Progenitor cell of endocrine pancreas (in vitro differentiated cells): Measurements from ENCODE around the gene SPTBN1. TPM values are rescaled to one million over a fixed set of nuclear protein-coding genes. Genes with fewer than 3 reads are reported as not detected.
A peak's percentile ranks its signal among the peaks of the same experiment; 100 is the strongest.

Experiments
- DNase-seq: peaks from one replicate; pipeline ENCODE4 v3.0.0; 2021; ENCODE audit warnings: low spot score; ENCODE audit not compliant: unreplicated experiment
- H3K27ac Mint-ChIP-seq: 2 replicates; pipeline ENCODE4 v1.8.0; 2021; ENCODE audit warnings: mild to moderate bottlenecking, moderate library complexity, mixed read lengths
- H3K27me3 Mint-ChIP-seq: 2 replicates; pipeline ENCODE4 v1.8.0; 2021; ENCODE audit warnings: mixed read lengths
- H3K36me3 Mint-ChIP-seq: 2 replicates; pipeline ENCODE4 v1.8.0; 2022; ENCODE audit warnings: mixed read lengths; ENCODE audit not compliant: insufficient read depth
- H3K4me1 Mint-ChIP-seq: 2 replicates; pipeline ENCODE4 v1.8.0; 2021; ENCODE audit warnings: low read depth, mixed read lengths
- H3K4me3 Mint-ChIP-seq: 2 replicates; pipeline ENCODE4 v1.8.0; 2021; ENCODE audit warnings: low read depth, mild to moderate bottlenecking, moderate library complexity, mixed read lengths
- H3K9me3 Mint-ChIP-seq: 2 replicates; pipeline ENCODE4 v1.8.0; 2021; ENCODE audit warnings: low read depth, mixed read lengths
- total RNA-seq: library from RNA; stranded (reverse); gene quantifications from 2 replicates; pipeline ENCODE4 v1.2.1, GENCODE V29; 2021
- TF ChIP-seq, protein P1 (sequence below): fragments of 200-600 bp; sonication (generic); IDR thresholded peaks from one replicate; pipeline ENCODE4 v1.5.0; 2021; ENCODE audit warnings: antibody characterized with exemption, mild to moderate bottlenecking; ENCODE audit not compliant: unreplicated experiment

Gene SPTBN1
- total RNA-seq, 1 donor from 2014 or later: 287 TPM

DNA sequence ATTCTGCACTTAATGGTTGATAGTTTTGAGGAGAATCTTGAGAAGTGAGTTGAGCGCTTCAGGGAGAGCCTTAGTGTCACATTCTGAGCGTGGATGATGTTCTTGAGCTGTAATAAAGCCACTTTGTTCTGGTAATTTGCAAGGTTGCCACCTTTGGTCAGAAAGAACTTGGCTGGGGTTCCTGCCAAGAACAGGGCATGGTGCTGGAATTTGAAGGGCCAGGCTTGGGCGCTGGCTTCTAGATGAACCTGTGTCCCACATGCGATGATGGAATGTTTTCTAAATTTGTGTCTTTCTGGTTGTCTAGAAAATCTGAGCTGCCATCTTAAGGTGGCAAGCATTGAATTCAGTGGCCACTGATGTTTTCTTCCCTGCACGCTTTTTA is 143.2 kb downstream of the SPTBN1 start:
- peaks cover 80% of the 10 kb centered on the region for H3K4me1 Mint-ChIP-seq
- DNase-seq: no peak
- H3K27ac Mint-ChIP-seq: peak overlapping the region; percentile 91
- no peak overlapping the region for H3K4me3 Mint-ChIP-seq
- no peaks in the 10 kb centered on the region for H3K9me3 Mint-ChIP-seq
- TF ChIP-seq, protein P1, sequence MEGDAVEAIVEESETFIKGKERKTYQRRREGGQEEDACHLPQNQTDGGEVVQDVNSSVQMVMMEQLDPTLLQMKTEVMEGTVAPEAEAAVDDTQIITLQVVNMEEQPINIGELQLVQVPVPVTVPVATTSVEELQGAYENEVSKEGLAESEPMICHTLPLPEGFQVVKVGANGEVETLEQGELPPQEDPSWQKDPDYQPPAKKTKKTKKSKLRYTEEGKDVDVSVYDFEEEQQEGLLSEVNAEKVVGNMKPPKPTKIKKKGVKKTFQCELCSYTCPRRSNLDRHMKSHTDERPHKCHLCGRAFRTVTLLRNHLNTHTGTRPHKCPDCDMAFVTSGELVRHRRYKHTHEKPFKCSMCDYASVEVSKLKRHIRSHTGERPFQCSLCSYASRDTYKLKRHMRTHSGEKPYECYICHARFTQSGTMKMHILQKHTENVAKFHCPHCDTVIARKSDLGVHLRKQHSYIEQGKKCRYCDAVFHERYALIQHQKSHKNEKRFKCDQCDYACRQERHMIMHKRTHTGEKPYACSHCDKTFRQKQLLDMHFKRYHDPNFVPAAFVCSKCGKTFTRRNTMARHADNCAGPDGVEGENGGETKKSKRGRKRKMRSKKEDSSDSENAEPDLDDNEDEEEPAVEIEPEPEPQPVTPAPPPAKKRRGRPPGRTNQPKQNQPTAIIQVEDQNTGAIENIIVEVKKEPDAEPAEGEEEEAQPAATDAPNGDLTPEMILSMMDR: no peak
- no peaks in the 10 kb centered on the region for H3K27me3 Mint-ChIP-seq
- H3K36me3 Mint-ChIP-seq: peaks cover 16% of the 10 kb centered on the region

DNA sequence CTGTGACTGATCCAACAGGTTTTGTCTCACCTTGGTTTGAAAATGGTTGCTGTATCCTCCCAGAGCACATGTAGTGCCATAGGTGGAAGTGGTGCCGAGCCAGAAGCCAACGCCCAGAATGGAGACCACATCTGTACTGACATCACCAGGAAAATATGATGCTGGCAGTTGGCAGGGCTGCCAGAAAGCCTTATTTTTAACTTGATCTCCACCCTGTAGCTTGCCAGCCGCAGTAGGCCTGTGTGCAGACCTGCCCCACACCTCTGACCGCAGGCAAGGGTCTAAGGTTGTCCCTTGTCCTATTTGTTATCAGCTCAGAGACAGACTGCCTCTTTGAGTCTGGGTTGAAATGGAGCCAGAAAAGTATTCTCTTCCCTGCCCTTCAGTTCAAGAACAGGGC is 143.8 kb downstream of the SPTBN1 start:
- peaks cover 84% of the 10 kb centered on the region for H3K4me1 Mint-ChIP-seq
- H3K27me3 Mint-ChIP-seq: no peaks in the 10 kb centered on the region
- peak overlapping the region; percentile 91 for H3K27ac Mint-ChIP-seq
- H3K4me3 Mint-ChIP-seq: no peak overlapping the region
- H3K36me3 Mint-ChIP-seq: peaks cover 16% of the 10 kb centered on the region
- no peaks in the 10 kb centered on the region for H3K9me3 Mint-ChIP-seq
- no peak for DNase-seq
- TF ChIP-seq, protein P1: no peak

GRCh38 chr2:54601339-54601738 is 145.2 kb downstream of the SPTBN1 start:
- Mint-ChIP-seq H3K4me1 (peaks cover 85% of the 10 kb centered on the region), H3K27ac (peak overlapping the region; percentile 91), H3K4me3 (no peak overlapping the region), H3K9me3 (no peaks in the 10 kb centered on the region), H3K27me3 (no peaks in the 10 kb centered on the region), H3K36me3 (peaks cover 8% of the 10 kb centered on the region)
- TF ChIP-seq, protein P1: no peak
- DNase-seq: no peak

DNA sequence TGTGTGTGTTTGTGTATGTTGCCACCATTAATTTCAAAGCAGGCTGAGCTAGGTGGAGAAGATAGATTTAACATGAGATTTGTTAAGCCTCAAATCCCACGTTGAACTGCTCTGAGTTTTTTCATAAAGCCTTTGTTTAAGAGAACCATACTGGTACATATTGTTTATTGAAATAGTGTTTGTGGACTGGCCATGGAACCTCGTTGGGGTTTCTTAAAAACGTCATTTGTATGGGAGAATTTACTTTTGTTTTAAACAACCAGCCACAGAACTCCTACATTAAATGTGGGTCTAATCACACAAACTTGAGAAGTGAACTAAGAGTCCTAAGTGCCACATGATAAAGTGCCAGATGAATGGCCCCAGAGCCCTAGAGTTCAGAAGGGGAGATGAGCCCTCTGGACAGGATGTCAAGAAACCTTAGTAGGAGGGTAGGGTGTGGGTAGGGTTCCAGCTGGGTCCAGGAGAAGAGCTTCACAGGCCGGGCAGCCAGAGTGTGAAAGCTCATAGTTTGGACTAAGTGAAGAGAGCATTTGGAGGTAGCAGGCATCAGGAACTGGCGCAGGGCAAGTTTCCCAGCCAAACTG is 146.7 kb downstream of the SPTBN1 start:
- DNase-seq: no peak
- peak overlapping the region; percentile 76 for H3K27ac Mint-ChIP-seq
- H3K4me3 Mint-ChIP-seq: peak overlapping the region; percentile 27
- peaks cover 9% of the 10 kb centered on the region for H3K36me3 Mint-ChIP-seq
- TF ChIP-seq, protein P1: no peak
- no peaks in the 10 kb centered on the region for H3K27me3 Mint-ChIP-seq
- no peaks in the 10 kb centered on the region for H3K9me3 Mint-ChIP-seq
- peaks cover 70% of the 10 kb centered on the region for H3K4me1 Mint-ChIP-seq

DNA sequence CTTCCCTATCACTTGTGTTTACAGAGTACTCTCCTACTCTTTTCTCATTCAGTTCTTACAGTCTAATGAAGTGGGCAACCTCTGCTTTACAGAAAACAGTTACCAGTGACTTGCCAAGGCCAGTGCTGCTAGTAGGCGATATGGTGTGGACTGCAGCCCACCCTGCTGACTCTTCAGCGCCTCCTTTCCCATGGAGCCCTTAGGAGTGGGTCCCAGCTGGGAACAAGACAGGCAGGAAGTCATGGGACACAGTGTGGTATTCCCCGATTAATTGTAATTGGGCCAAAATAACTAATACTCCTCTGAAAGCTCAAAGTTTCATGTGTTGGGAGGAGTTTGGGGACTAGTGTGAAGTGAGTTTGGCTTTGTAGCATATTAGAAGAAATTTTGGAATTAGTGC is 147.2 kb downstream of the SPTBN1 start:
- Mint-ChIP-seq H3K4me1 (peaks cover 68% of the 10 kb centered on the region), H3K27ac (no peak overlapping the region), H3K9me3 (peaks cover 3% of the 10 kb centered on the region), H3K36me3 (peaks cover 9% of the 10 kb centered on the region), H3K27me3 (no peaks in the 10 kb centered on the region), H3K4me3 (no peak overlapping the region)
- TF ChIP-seq, protein P1: no peak
- no peak for DNase-seq
